HCT116 (cell line): Measurements from ENCODE around the gene C1orf35. TPM values are rescaled to one million over a fixed set of nuclear protein-coding genes. Genes with fewer than 3 reads are reported as not detected.

ENCODE experiments used
- ATAC-seq: fragments of 200-7000 bp; cut with Tn5 transposase; 2 replicates; pipeline ENCODE4 v1.9.1; 2020; ENCODE audit warnings: mild to moderate bottlenecking, moderate library complexity
- BruUV-seq: library from RNA; stranded (reverse); fragments of 400-500 nt; replicated peaks from 2 replicates; lab custom pipeline; 2021; lab: Mats Ljungman, UMichigan
- CTCF ChIA-PET: fragments of 300-600 bp; sonication (Branson Sonifier 250); formaldehyde crosslinking; loops from one replicate; lab custom pipeline; 2021; ENCODE audit warnings: antibody characterized with exemption; lab: Charles Lee
- POLR2A ChIA-PET: fragments of 300-600, 350-600 bp; sonication (Branson Sonifier 250); formaldehyde crosslinking; loops from one replicate; lab custom pipeline; 2021; ENCODE audit warnings: antibody characterized with exemption; lab: Charles Lee
- RAD21 ChIA-PET, 2 experiments: fragments of 300-600 bp; sonication (Branson Sonifier 250); formaldehyde crosslinking; loops; one replicate each; lab custom pipeline; 2023; ENCODE audit warnings: low total read pairs in 2 of 2; ENCODE audit not compliant: uncharacterized antibody in 2 of 2, unreplicated experiment in 2 of 2, low non-redundant PET in 1 of 2; lab: Charles Lee
- DNase-seq: peaks from one replicate; pipeline ENCODE4 v3.0.0-alpha.2; 2010; ENCODE audit warnings: low read depth, low spot score
- H2AFZ ChIP-seq: fragments of 200-600 bp; shearing (Covaris generic), sonication (generic); 2 replicates; pipeline ENCODE4 v1.6.1; 2017; ENCODE audit warnings: low read depth, mixed run types, mixed read lengths, antibody characterized with exemption, low read length; ENCODE audit not compliant: poor library complexity, severe bottlenecking
- H3K27ac ChIP-seq: 2 replicates; pipeline ENCODE4 v1.5.1; 2012; ENCODE audit warnings: low read depth, low read length
- H3K27me3 ChIP-seq: fragments of 200-600 bp; sonication (generic); 2 replicates; pipeline ENCODE4 v1.6.1; 2016; ENCODE audit warnings: mixed run types, low read length, mixed read lengths; ENCODE audit not compliant: insufficient read depth
- H3K36me3 ChIP-seq, 2 experiments: fragments of 200-500 bp in 1 of 2; fragments of 200-600 bp in 1 of 2; sonication (Bioruptor generic) in 1 of 2; sonication (generic) in 1 of 2; 2 replicates each; pipeline versions ENCODE4 v1.5.1 to v1.6.1; 2014 to 2016; ENCODE audit warnings: low read length in 2 of 2, inconsistent platforms in 1 of 2, mixed read lengths in 1 of 2, mixed run types in 1 of 2; ENCODE audit not compliant: insufficient read depth in 2 of 2, control insufficient read depth in 1 of 2
- H3K4me1 ChIP-seq, 2 experiments: fragments of 200-600 bp in 1 of 2; sonication (generic) in 1 of 2; 2 replicates each; pipeline versions ENCODE4 v1.5.1 to v1.6.1; 2012 to 2017; ENCODE audit warnings: low read length in 2 of 2, inconsistent platforms in 1 of 2, mild to moderate bottlenecking in 1 of 2, mixed read lengths in 1 of 2, mixed run types in 1 of 2, moderate library complexity in 1 of 2; ENCODE audit not compliant: insufficient read depth in 2 of 2, control insufficient read depth in 1 of 2
- H3K4me2 ChIP-seq: fragments of 200-600 bp; sonication (generic); 2 replicates; pipeline ENCODE4 v1.6.1; 2017; ENCODE audit warnings: mixed run types, low read length, mixed read lengths
- H3K4me3 ChIP-seq, 2 experiments: fragments of 200-600 bp in 1 of 2; sonication (generic) in 1 of 2; replicated peaks in 1 of 2; 2 replicates each; pipeline ENCODE4 v1.5.1; 2011 to 2016; ENCODE audit warnings: low read length in 2 of 2, control low read depth in 1 of 2, low read depth in 1 of 2, mild to moderate bottlenecking in 1 of 2, mixed read lengths in 1 of 2, mixed run types in 1 of 2
- H3K79me2 ChIP-seq: fragments of 200-600 bp; sonication (generic); 2 replicates; pipeline ENCODE4 v1.6.1; 2017; ENCODE audit warnings: mild to moderate bottlenecking, mixed run types, low read length, moderate library complexity, mixed read lengths; ENCODE audit not compliant: insufficient read depth
- H3K9ac ChIP-seq: fragments of 200-600 bp; sonication (generic); 2 replicates; pipeline ENCODE4 v1.6.1; 2016; ENCODE audit warnings: low read length, mixed read lengths
- H3K9me2 ChIP-seq: fragments of 200-600 bp; sonication (generic), shearing (Covaris generic); 2 replicates; pipeline ENCODE4 v1.6.1; 2017; ENCODE audit warnings: mixed run types, mild to moderate bottlenecking, moderate library complexity; ENCODE audit not compliant: insufficient read depth
- H3K9me3 ChIP-seq, 2 experiments: fragments of 200-500 bp in 1 of 2; fragments of 200-600 bp in 1 of 2; sonication (Bioruptor generic) in 1 of 2; sonication (generic) in 1 of 2; 2 replicates each; pipeline ENCODE4 v1.6.1; 2014 to 2017; ENCODE audit warnings: low read length in 2 of 2, mixed read lengths in 2 of 2, inconsistent platforms in 1 of 2, low read depth in 1 of 2, mild to moderate bottlenecking in 1 of 2, mixed run types in 1 of 2, moderate library complexity in 1 of 2; ENCODE audit not compliant: control insufficient read depth in 1 of 2, insufficient read depth in 1 of 2
- H4K20me1 ChIP-seq: fragments of 200-600 bp; sonication (generic), shearing (Covaris generic); 2 replicates; pipeline ENCODE4 v1.6.1; 2017; ENCODE audit warnings: mixed run types, mild to moderate bottlenecking, moderate library complexity; ENCODE audit not compliant: insufficient read depth
- CBX3 ChIP-seq: IDR thresholded peaks from 2 replicates; pipeline ENCODE4 v1.6.1; 2012; ENCODE audit warnings: low read depth
- CEBPB ChIP-seq: IDR thresholded peaks from 2 replicates; pipeline ENCODE4 v1.6.1; 2012; ENCODE audit warnings: low read depth
- EGR1 ChIP-seq: IDR thresholded peaks from 2 replicates; pipeline ENCODE4 v1.6.1; 2012; ENCODE audit warnings: low read depth
- ELF1 ChIP-seq: IDR thresholded peaks from 2 replicates; pipeline ENCODE4 v1.6.1; 2012; ENCODE audit warnings: low read depth, borderline replicate concordance
- EZH2phosphoT487 ChIP-seq: fragments of 200-600 bp; IDR thresholded peaks from 2 replicates; pipeline ENCODE4 v1.6.1; 2018; ENCODE audit warnings: antibody characterized with exemption, borderline replicate concordance
- FOSL1 ChIP-seq: IDR thresholded peaks from 2 replicates; pipeline ENCODE4 v1.6.1; 2012; ENCODE audit warnings: low read depth
- JUND ChIP-seq: IDR thresholded peaks from 2 replicates; pipeline ENCODE4 v1.6.1; 2012
- POLR2A ChIP-seq: IDR thresholded peaks from 2 replicates; pipeline ENCODE4 v1.7.0; 2011; ENCODE audit warnings: borderline replicate concordance; ENCODE audit not compliant: insufficient read depth, insufficient read length; ENCODE audit errors: extremely low read depth
- POLR2AphosphoS5 ChIP-seq: IDR thresholded peaks from 2 replicates; pipeline ENCODE4 v1.6.1; 2011; ENCODE audit warnings: mild to moderate bottlenecking, low read depth, low read length, moderate library complexity
- RAD21 ChIP-seq: IDR thresholded peaks from 2 replicates; pipeline ENCODE4 v1.6.1; 2012; ENCODE audit warnings: low read depth, mild to moderate bottlenecking
- SIN3A ChIP-seq: IDR thresholded peaks from 2 replicates; pipeline ENCODE4 v1.6.1; 2012; ENCODE audit warnings: low read depth
- SP1 ChIP-seq: IDR thresholded peaks from 2 replicates; pipeline ENCODE4 v1.6.1; 2012; ENCODE audit warnings: low read depth
- ZNF274 ChIP-seq: fragments of 200-500 bp; sonication (Bioruptor generic); IDR thresholded peaks from 2 replicates; pipeline ENCODE4 v1.6.1; 2014; ENCODE audit warnings: mild to moderate bottlenecking, low read depth, low read length, inconsistent platforms
- intact Hi-C: fragments of 100-400 bp; cut with micrococcal nuclease; formaldehyde crosslinking; loops from 2 replicates; pipeline ENCODE4 v1.10.0; 2022
- total RNA-seq: library from RNA; stranded (reverse); gene quantifications from one replicate; pipeline ENCODE4 v1.2.1, GENCODE V29; 2021; ENCODE audit not compliant: unreplicated experiment
- TF ChIP-seq, protein P1 (sequence below): IDR thresholded peaks from 2 replicates; pipeline ENCODE4 v1.6.1; 2012
- TF ChIP-seq, protein P2 (sequence below): IDR thresholded peaks from 2 replicates; pipeline ENCODE4 v1.6.1; 2011; ENCODE audit warnings: mild to moderate bottlenecking, low read length, moderate library complexity; ENCODE audit not compliant: insufficient replicate concordance; ENCODE audit errors: extremely low read depth
- TF ChIP-seq, protein P3 (sequence below), 3 experiments: fragments of 200-600 bp in 1 of 3; sonication (generic) in 1 of 3; IDR thresholded peaks in 2 of 3; conservative IDR thresholded peaks in 1 of 3; 2 replicates each; pipeline ENCODE4 v1.5.1; 2012 to 2017; ENCODE audit warnings: low read depth in 2 of 3, low read length in 2 of 3, antibody characterized with exemption in 1 of 3, borderline replicate concordance in 1 of 3, control low read depth in 1 of 3, mild to moderate bottlenecking in 1 of 3, mixed read lengths in 1 of 3, mixed run types in 1 of 3, moderate library complexity in 1 of 3; ENCODE audit not compliant: insufficient read depth in 1 of 3

C1orf35 gene
- total RNA-seq, 1 experiment from 2014 or later, result 26.1 TPM

DNA sequence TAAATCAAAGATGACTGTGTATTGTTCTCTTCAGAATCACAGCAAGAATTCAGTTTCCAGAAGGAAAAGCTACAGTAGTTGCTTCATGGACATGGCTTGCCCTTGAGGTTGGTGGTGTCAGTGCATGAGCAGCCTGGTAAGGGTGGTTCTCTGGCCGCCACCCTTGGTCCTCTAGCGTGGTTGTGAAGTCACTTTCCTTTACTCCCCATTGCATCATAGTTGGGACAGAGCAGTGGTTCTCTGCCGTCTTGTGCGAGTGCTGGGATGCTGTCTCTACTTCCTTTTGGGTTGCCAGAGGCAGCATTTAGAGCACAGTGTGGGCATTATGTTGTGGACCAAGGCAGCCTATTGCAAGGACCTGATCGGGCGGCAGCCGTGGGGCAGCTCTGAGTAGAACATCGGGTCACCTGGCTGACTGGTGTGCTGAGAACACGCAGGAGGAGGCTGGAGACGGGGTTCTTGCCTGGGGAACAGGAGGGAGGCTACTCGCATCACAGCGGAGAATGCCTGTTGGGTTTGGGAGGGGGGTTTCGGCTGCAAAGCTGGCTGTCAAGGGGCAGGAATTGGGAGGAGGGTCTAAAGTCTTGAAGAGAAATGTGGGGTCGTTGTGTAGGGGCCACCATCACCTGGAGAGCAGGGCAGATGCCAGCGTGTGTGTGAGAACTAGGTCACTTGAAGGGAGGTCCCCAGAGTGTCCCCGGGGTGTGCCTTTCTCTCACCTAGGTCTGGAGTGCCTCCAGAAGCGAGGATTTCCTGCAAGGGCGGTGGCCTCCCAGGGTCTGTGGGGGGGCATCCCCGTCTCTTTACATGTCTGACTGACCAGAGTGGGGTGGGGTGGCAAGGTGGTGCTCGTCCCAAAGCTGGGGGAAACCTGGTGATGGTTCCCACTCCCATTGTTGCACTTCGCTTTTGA, 14.3 kb downstream of the C1orf35 start:
- H3K79me2 ChIP-seq, result peaks cover 100% of the 10 kb centered on the region

DNA sequence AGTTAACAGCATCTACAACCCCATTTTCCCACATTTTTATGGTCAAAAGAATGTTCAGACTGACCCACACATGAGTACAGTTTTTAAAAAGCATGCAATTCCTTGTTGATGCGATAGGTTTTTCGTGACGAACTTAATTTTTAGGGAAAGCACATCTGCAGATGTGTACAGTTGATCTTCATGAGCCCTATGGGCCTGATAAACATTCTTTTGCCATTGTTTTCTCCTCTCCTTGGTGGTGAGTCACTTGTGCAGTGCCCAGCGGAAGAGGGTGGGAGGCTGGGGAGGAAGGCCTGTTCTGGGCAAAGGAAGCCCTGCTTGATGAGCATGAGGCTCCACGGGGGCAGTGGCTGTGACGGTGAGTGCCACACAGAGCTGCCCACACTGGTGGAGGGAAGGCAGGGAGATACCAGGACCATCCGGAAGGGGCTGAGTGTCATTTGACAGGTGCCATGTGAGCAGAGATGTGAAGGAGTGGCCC, 15.3 kb downstream of the C1orf35 start:
- BruUV-seq, result no TSS peak
- Histone ChIP-seq H3K9me3 (peaks cover 0 to 6% of the 10 kb centered on the region in 2 experiments; a peak in 1 of 4 replicates), H3K4me3 (no peak overlapping the region), H2AFZ (no peak overlapping the region), H3K9me2 (no peaks in the 10 kb centered on the region), H3K4me2 (no peak overlapping the region), H3K9ac (no peak overlapping the region), H3K27ac (no peak overlapping the region; the same call in 1 of the 2 replicates), H4K20me1 (peaks cover 66% of the 10 kb centered on the region), H3K4me1 (peaks cover 11 to 38% of the 10 kb centered on the region in 2 experiments), H3K27me3 (no peaks in the 10 kb centered on the region), H3K79me2 (peaks cover 100% of the 10 kb centered on the region), H3K36me3 (peaks cover 0 to 56% of the 10 kb centered on the region in 2 experiments; a peak in 1 of 4 replicates)
- POLR2A ChIA-PET, result no interaction called here
- RAD21 ChIA-PET, result no interaction called here
- CTCF ChIA-PET, result no interaction called here
- TF ChIP-seq, protein P1, sequence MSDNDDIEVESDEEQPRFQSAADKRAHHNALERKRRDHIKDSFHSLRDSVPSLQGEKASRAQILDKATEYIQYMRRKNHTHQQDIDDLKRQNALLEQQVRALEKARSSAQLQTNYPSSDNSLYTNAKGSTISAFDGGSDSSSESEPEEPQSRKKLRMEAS, result no peak
- no peak for TF ChIP-seq EZH2phosphoT487
- no peak for TF ChIP-seq JUND
- TF ChIP-seq POLR2A, result no peak
- TF ChIP-seq EGR1, result no peak
- TF ChIP-seq, protein P2, sequence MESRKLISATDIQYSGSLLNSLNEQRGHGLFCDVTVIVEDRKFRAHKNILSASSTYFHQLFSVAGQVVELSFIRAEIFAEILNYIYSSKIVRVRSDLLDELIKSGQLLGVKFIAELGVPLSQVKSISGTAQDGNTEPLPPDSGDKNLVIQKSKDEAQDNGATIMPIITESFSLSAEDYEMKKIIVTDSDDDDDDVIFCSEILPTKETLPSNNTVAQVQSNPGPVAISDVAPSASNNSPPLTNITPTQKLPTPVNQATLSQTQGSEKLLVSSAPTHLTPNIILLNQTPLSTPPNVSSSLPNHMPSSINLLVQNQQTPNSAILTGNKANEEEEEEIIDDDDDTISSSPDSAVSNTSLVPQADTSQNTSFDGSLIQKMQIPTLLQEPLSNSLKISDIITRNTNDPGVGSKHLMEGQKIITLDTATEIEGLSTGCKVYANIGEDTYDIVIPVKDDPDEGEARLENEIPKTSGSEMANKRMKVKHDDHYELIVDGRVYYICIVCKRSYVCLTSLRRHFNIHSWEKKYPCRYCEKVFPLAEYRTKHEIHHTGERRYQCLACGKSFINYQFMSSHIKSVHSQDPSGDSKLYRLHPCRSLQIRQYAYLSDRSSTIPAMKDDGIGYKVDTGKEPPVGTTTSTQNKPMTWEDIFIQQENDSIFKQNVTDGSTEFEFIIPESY, result no peak
- TF ChIP-seq ELF1, result no peak
- no peak for TF ChIP-seq FOSL1
- TF ChIP-seq ZNF274, result no peak
- TF ChIP-seq RAD21, result no peak
- TF ChIP-seq CEBPB, result no peak
- no peak for TF ChIP-seq SP1
- TF ChIP-seq, protein P3, sequence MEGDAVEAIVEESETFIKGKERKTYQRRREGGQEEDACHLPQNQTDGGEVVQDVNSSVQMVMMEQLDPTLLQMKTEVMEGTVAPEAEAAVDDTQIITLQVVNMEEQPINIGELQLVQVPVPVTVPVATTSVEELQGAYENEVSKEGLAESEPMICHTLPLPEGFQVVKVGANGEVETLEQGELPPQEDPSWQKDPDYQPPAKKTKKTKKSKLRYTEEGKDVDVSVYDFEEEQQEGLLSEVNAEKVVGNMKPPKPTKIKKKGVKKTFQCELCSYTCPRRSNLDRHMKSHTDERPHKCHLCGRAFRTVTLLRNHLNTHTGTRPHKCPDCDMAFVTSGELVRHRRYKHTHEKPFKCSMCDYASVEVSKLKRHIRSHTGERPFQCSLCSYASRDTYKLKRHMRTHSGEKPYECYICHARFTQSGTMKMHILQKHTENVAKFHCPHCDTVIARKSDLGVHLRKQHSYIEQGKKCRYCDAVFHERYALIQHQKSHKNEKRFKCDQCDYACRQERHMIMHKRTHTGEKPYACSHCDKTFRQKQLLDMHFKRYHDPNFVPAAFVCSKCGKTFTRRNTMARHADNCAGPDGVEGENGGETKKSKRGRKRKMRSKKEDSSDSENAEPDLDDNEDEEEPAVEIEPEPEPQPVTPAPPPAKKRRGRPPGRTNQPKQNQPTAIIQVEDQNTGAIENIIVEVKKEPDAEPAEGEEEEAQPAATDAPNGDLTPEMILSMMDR (IDR thresholded peaks at IDR 0.05 in 2 of 3, conservative IDR thresholded peaks at IDR 0.05 in 1 of 3; ENCODE audit: borderline replicate concordance in 1 of 3, insufficient read depth in 1 of 3, low read depth in 2 of 3, low read length in 2 of 3), result no peak
- no peak for TF ChIP-seq SIN3A
- no peak for TF ChIP-seq CBX3
- no peak for ATAC-seq
- intact Hi-C loops, result no loop called here
- no peak for DNase-seq

More for the DNA sequence above, 14.3 kb downstream of the C1orf35 start:
- POLR2A ChIA-PET, result no interaction called here
- intact Hi-C loops, result no loop called here
- H3K27me3 ChIP-seq, result no peaks in the 10 kb centered on the region
- H3K4me3 ChIP-seq, result no peak overlapping the region
- peaks cover 62% of the 10 kb centered on the region for H4K20me1 ChIP-seq
- RAD21 ChIA-PET, result no interaction called here
- H3K27ac ChIP-seq, result no peak overlapping the region; the same call in 1 of the 2 replicates
- no peak overlapping the region for H3K4me2 ChIP-seq
- CTCF ChIA-PET, result no interaction called here
- peaks cover under 1 to 8% of the 10 kb centered on the region in 2 experiments; a peak in 2 of 4 replicates for H3K9me3 ChIP-seq
- H2AFZ ChIP-seq, result no peak overlapping the region
- TF ChIP-seq POLR2A, result no peak
- 0 out of 2 replicates have a peak, but pooled peaks have one; percentile 26 for TF ChIP-seq POLR2AphosphoS5
- peaks cover 0 to 62% of the 10 kb centered on the region in 2 experiments; a peak in 1 of 4 replicates for H3K36me3 ChIP-seq
- no TSS peak for BruUV-seq
- H3K9me2 ChIP-seq, result no peaks in the 10 kb centered on the region
- H3K4me1 ChIP-seq, result peaks cover 11 to 38% of the 10 kb centered on the region in 2 experiments
- DNase-seq (no peak), ATAC-seq (no peak)
- H3K9ac ChIP-seq, result no peak overlapping the region
